GM21723 (cell line): ENCODE measurements around the gene SGTA.
"Not testable (repeated sequence)": the region's sequence is repeated elsewhere in the genome, so short reads cannot be mapped to it uniquely, and the experiment has no call there.

ENCODE experiments used
- ATAC-seq: cut with Tn5 transposase; IDR thresholded peaks from one replicate; pipeline ENCODE4 v1.9.1; 2021; ENCODE audit warnings: mild to moderate bottlenecking, moderate library complexity; ENCODE audit not compliant: unreplicated experiment

SGTA gene

GRCh38 chr19:2795827-2796658 lies 13.0 kb upstream of the SGTA start:
- ATAC-seq, result no peak

GRCh38 chr19:2793577-2793976 lies 10.5 kb upstream of the SGTA start:
- ATAC-seq, result no peak

GRCh38 chr19:2793126-2793525 lies 10.1 kb upstream of the SGTA start:
- no peak for ATAC-seq

GRCh38 chr19:2792666-2793065 lies 9.6 kb upstream of the SGTA start:
- ATAC-seq, result not testable (repeated sequence)

- ATAC-seq, result no peak
These were observed 8.8 kb upstream of the SGTA start for GRCh38 chr19:2791876-2792275.

- no peak for ATAC-seq
These were observed 8.4 kb upstream of the SGTA start for GRCh38 chr19:2791440-2791839.

- no peak for ATAC-seq
These were observed 7.6 kb upstream of the SGTA start for GRCh38 chr19:2790557-2791271.

- no peak for ATAC-seq
These were observed 7.1 kb upstream of the SGTA start for GRCh38 chr19:2790194-2790556.

- ATAC-seq, result no peak
These were observed 5.2 kb upstream of the SGTA start for GRCh38 chr19:2788237-2788636.

GRCh38 chr19:2787115-2787514 lies 4.0 kb upstream of the SGTA start:
- no peak for ATAC-seq

GRCh38 chr19:2785244-2785997 lies 2.3 kb upstream of the SGTA start, which contains the start of gene THOP1:
THOP1 (plus strand) TSS chr19:2785503; CDS start chr19:2785663, 160 bp downstream.
- ATAC-seq, result peak; percentile 54

GRCh38 chr19:2783781-2784145 lies 690 bp upstream of the SGTA start:
- no peak for ATAC-seq

GRCh38 chr19:2782329-2782935 lies 641 bp downstream of the SGTA start:
- ATAC-seq, result no peak

GRCh38 chr19:2780284-2780683 lies 2.8 kb downstream of the SGTA start:
- no peak for ATAC-seq

GRCh38 chr19:2779121-2779740 lies 3.8 kb downstream of the SGTA start:
- no peak for ATAC-seq

- no peak for ATAC-seq
These were observed 5.0 kb downstream of the SGTA start for GRCh38 chr19:2777952-2778683.

GRCh38 chr19:2775556-2776430 lies 7.3 kb downstream of the SGTA start:
- ATAC-seq, result no peak

- no peak for ATAC-seq
These were observed 8.0 kb downstream of the SGTA start for GRCh38 chr19:2774953-2775555.
